ENCODE data around the gene SLC37A2.

SLC37A2 gene

DNA sequence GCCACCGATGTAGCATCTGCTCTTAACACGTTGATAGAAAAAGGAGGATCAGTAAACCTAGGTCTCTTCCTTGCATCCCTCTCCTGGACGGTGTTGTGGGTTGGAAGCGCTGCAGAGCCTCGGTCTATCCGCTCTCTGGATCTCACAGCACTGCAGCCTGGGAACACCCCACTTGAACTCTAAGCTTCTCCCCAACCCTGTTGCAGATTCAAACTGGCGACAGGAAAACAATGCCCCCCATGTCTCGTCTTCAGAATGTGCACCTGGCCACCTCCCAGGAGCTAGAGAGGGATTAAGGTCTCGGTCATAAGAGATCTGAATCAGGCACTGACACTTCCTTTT lies 47.9 kb downstream of the SLC37A2 start:
- DNase-seq (ENCODE audit: low read depth) = no peak

GRCh38 chr11:125111343-125112207 lies 48.5 kb downstream of the SLC37A2 start, which contains the start of gene TMEM218:
TMEM218 (minus strand) TSS chr11:125111626; CDS start chr11:125102241, 9,385 bp downstream.
- peak; percentile 94 for DNase-seq (ENCODE audit: low read depth)

DNA sequence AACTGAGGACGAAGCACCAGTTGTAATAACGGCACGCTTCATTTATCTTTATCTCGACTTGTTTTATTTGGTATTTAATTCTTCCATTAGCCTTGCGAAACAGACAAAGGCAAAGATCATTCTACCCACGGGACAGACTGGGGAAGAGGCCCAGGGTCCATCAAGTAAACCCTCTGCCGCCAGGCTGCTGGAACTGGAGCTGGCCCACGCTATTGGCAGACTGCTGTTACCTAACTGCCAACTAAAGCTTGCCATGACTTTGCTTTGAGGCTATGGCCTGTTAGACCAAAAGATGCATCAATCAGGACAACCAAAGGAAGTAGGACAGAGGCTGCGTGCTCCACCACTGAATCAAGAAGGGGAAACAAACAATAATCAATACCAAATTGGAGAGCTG lies 49.1 kb downstream of the SLC37A2 start:
- no peak for DNase-seq (ENCODE audit: low read depth)

DNA sequence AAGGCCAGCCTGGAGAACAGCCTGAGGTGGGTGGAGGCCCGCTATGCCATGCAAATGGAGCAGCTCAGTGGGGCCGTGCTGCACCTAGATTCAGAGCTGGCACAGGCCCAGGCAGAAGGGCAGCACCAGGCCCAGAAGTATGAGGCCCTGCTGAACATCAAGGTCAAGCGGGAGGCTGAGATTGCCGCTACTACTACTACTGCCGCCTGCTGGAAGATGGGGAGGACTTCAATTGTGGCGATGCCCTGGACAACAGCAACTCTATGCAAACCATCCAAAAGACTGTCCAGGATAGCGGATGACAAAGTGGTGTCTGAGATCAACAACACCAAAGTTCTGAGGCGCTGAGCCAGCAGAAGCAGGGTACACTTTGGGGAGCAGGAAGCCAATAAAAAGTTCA lies 51.4 kb downstream of the SLC37A2 start:
- no peak for DNase-seq (ENCODE audit: low read depth)

GRCh38 chr11:125117429-125117828 lies 54.3 kb downstream of the SLC37A2 start:
- no peak for DNase-seq (ENCODE audit: low read depth)

DNA sequence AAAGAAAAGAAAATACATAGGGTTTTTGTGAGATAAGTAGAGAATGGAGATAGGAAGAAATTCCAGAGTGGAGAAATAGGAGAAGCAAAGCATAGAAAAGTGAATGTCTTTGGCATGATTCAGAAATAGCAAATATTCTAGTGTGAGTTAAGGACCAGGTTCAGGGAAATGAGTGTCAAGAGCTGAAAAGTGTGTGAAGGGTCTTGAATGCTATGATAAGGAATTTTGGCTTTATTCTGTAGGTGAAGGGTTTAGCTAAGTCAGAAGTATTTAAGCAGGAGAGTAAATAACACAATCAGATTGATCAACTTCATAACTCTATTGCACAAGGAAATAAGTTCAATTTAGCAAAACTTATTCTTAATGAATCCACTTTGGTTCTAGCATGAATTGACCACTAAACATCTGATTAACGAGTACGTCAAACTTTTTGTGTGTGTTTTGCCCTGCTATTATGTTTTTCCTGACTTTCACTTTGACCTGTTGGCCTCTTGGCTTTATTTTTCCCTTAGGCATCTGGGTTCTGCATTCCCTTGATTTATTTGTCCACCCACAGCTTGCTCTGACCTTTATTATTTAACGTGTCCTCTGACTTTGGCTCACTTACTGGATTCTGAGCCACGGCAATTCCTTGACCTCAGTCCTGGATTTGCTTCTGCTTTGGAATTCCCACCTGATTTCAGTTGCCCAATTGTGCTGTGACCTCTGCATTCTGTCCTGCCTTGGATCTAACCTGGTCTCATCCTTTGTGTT lies 60.3 kb downstream of the SLC37A2 start:
- DNase-seq (ENCODE audit: low read depth) = no peak

DNA sequence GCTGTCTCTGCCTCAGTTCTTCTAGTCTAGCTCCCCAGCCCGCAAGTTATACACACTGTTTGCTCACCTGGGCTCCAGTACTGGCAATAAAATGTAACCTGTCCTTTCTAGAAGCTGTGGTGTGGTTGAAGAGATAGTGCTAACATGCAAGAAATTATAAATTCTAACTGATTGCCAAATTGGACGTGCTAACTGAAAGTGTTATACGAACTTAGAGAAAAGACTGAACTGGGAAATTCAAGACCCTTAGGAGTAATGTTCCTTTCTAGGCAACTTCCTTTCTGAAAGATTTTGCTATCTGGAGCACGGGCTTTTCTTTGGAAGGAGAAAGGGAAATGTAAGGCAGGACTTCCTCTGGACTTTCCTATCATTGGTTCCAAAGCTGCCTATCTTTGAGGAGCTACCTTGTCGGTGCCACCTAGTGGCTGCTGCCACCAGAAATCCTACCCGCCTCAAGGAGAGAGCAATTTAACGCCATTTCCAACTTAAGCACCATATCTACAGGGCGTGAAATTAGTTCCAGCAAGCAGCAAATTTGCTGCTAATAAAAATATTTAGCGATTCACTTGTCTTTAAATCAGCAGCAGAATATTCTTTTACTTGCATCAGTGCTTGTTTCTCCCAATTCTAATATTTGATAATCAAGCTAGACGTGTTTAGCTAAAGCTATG lies 61.0 kb downstream of the SLC37A2 start:
- DNase-seq (ENCODE audit: low read depth) = peak; percentile 15

GRCh38 chr11:125124618-125124992 lies 61.5 kb downstream of the SLC37A2 start:
- no peak for DNase-seq (ENCODE audit: low read depth)

GRCh38 chr11:125128450-125128849 lies 65.3 kb downstream of the SLC37A2 start:
- DNase-seq (ENCODE audit: low read depth) = peak; percentile 20

DNA sequence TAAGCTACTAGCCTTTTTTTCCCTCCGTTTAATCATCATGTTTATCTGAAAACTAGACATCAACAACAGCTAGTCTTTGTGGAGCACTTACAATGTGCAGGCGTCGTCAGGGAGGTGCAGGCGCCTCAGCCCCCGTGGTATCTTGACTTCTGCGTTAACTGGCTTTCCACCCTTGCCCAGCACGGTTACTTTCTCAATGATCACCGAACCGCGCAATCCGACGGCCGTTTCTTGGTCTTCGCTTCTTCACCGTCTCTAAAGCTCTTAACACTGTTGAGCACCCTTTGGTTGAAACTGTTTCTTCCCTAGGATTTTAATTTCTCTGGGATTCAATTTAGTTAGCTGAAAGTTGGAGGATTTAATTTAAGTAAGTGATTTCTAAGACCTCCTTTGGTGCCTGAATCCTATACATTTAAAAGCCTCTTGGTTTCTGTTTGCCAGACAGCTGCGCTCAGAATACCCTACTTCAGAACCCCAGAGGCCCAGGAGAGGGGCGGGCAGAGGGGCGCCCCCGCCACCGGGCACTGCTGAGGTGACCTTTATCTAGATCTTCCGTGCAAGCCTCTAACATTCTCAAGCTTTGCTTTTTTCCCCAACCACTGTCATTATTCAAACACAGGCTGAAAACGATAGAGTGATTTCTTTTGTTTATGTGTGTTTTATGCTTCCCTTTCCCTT lies 66.3 kb downstream of the SLC37A2 start:
- no peak for DNase-seq (ENCODE audit: low read depth)

DNA sequence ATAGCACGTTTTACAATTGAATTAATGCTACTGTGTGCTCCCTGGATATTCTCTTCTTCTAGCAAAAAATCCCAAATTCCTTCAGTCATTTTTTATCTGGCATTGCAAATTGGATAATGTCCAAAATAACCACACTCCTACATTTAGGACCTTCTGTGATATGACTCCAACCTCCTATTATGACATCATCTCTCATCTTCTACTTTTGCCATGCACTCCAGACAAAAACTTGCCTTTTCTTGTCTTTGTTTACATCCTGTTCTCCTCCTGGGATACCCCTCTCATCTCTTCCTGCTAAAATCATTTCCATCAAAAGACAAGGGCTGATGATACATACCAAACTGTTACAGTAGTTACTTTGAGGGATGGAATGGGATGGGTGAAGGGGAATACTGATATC lies 69.0 kb downstream of the SLC37A2 start:
- no peak for DNase-seq (ENCODE audit: low read depth)

GRCh38 chr11:125132596-125132995 lies 69.5 kb downstream of the SLC37A2 start:
- DNase-seq (ENCODE audit: low read depth) = no peak

- DNase-seq (ENCODE audit: low read depth) = no peak
Measured at GRCh38 chr11:125136001-125136400, 72.9 kb downstream of the SLC37A2 start.

- no peak for DNase-seq (ENCODE audit: low read depth)
Measured at GRCh38 chr11:125138966-125139365, 75.9 kb downstream of the SLC37A2 start.

DNA sequence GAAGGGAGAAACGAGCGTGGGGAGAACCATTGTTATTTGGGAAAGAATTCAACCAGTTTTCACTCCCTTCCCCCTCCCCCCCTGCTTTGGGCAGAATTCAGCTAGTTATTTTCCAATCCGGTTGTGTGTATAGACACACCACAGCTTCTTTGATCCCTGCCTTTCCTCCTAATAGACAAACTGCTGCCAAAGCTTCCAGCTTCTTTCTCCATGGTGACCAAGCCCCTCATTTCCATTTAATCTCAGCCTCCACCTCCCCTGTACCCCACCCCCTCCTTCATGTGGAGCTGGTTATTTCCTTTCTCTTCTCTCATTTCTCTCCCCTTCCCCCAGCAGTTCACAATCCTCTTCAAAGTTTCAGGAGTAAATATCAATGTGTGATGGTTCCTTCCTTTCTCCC lies 76.7 kb downstream of the SLC37A2 start:
- DNase-seq (ENCODE audit: low read depth) = no peak
